Activated B cell treated with CpG ODN at 0.5 μM for 24 hours (primary cell): ENCODE data around the gene CDC73. TPM values are rescaled to one million over a fixed set of nuclear protein-coding genes. Genes with fewer than 3 reads are reported as not detected.

Experiments used
- ATAC-seq: fragments of 200-7000 bp; cut with Tn5 transposase; one replicate; pipeline ENCODE4 v1.10.0; 2021; ENCODE audit warnings: low read depth, mild to moderate bottlenecking, moderate library complexity
- CTCF ChIA-PET: fragments of 350-600 bp; sonication (Branson Sonifier 250); formaldehyde crosslinking; loops from one replicate; lab custom pipeline; 2021; ENCODE audit warnings: antibody characterized with exemption; lab: Charles Lee
- POLR2A ChIA-PET: fragments of 350-600 bp; sonication (Branson Sonifier 250); formaldehyde crosslinking; loops from one replicate; lab custom pipeline; 2021; ENCODE audit warnings: antibody characterized with exemption; lab: Charles Lee
- DNase-seq: peaks from one replicate; pipeline ENCODE4 v3.0.0; 2022
- H3K27ac Mint-ChIP-seq: one replicate; pipeline ENCODE4 v1.8.0; 2020; ENCODE audit warnings: mixed read lengths
- H3K27me3 Mint-ChIP-seq: one replicate; pipeline ENCODE4 v1.8.0; 2021; ENCODE audit warnings: mixed read lengths
- H3K36me3 Mint-ChIP-seq: one replicate; pipeline ENCODE4 v1.8.0; 2021; ENCODE audit warnings: low read depth, mixed read lengths
- H3K4me1 Mint-ChIP-seq: one replicate; pipeline ENCODE4 v1.8.0; 2021; ENCODE audit warnings: mixed read lengths
- H3K4me3 Mint-ChIP-seq: one replicate; pipeline ENCODE4 v1.8.0; 2020; ENCODE audit warnings: mild to moderate bottlenecking, mixed read lengths
- H3K9me3 Mint-ChIP-seq: one replicate; pipeline ENCODE4 v1.8.0; 2020; ENCODE audit warnings: mixed read lengths
- intact Hi-C: fragments of 100-400 bp; cut with micrococcal nuclease; formaldehyde crosslinking; loops from one replicate; pipeline ENCODE4 v1.15.1; 2024
- total RNA-seq: library from RNA; stranded (reverse); gene quantifications from 2 replicates; pipeline ENCODE4 v1.2.3, GENCODE V29; 2022
- TF ChIP-seq, protein P1 (sequence below): fragments of 200-600 bp; IDR thresholded peaks from one replicate; pipeline ENCODE4 v1.8.0; 2022; ENCODE audit warnings: antibody characterized with exemption, mild to moderate bottlenecking

CDC73 gene
- total RNA-seq, 1 donor from 2014 or later, result 59.1 TPM

GRCh38 chr1:193143285-193143684 lies 21.5 kb downstream of the CDC73 start:
- ATAC-seq, result no peak
- TF ChIP-seq, protein P1, sequence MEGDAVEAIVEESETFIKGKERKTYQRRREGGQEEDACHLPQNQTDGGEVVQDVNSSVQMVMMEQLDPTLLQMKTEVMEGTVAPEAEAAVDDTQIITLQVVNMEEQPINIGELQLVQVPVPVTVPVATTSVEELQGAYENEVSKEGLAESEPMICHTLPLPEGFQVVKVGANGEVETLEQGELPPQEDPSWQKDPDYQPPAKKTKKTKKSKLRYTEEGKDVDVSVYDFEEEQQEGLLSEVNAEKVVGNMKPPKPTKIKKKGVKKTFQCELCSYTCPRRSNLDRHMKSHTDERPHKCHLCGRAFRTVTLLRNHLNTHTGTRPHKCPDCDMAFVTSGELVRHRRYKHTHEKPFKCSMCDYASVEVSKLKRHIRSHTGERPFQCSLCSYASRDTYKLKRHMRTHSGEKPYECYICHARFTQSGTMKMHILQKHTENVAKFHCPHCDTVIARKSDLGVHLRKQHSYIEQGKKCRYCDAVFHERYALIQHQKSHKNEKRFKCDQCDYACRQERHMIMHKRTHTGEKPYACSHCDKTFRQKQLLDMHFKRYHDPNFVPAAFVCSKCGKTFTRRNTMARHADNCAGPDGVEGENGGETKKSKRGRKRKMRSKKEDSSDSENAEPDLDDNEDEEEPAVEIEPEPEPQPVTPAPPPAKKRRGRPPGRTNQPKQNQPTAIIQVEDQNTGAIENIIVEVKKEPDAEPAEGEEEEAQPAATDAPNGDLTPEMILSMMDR, result no peak
- Mint-ChIP-seq H3K27ac (no peak overlapping the region), H3K4me3 (no peak overlapping the region), H3K36me3 (peaks cover 75% of the 10 kb centered on the region), H3K27me3 (no peaks in the 10 kb centered on the region), H3K9me3 (no peaks in the 10 kb centered on the region), H3K4me1 (no peaks in the 10 kb centered on the region)
- intact Hi-C loops, result no loop called here
- no peak for DNase-seq
- CTCF ChIA-PET, result no interaction called here
- POLR2A ChIA-PET, result interaction anchor here (0.6 kb wide), 1 partner anchor 15 kb away, joined by 8 read pairs; no protein-coding TSS in a partner anchor

DNA sequence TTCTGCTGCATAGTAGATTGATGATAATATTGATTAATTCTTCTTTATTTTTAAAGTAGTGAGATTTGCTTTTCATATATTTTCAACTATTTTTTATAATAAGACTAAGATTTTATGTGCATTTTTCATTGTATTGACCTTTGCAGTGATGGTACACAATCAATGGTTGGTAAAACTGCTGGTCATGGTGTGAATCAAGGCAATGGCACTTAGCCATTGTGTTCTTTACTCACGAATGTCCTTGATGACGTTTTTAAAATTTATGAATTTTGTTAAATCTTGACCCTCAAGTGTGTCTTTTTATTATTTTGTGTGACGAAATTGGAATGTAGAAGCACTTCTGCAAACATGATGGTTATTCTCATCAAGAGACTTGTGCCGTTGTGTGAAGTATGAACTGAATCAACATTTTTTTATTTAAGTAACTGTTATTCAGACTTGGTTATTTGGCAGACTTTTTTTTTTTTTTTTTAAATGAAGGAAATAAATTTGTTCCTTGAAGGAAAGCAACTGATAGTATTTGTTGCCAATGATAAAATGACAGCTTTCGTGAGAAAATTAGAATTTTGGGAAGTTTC lies 22.6 kb downstream of the CDC73 start:
- Mint-ChIP-seq H3K9me3 (no peaks in the 10 kb centered on the region), H3K36me3 (peaks cover 72% of the 10 kb centered on the region), H3K4me3 (no peak overlapping the region), H3K27ac (no peak overlapping the region), H3K27me3 (no peaks in the 10 kb centered on the region), H3K4me1 (no peaks in the 10 kb centered on the region)
- ChIA-PET POLR2A (no interaction called here), CTCF (no interaction called here)
- ATAC-seq (no peak), DNase-seq (no peak)
- TF ChIP-seq, protein P1, result no peak
- intact Hi-C loops, result no loop called here

DNA sequence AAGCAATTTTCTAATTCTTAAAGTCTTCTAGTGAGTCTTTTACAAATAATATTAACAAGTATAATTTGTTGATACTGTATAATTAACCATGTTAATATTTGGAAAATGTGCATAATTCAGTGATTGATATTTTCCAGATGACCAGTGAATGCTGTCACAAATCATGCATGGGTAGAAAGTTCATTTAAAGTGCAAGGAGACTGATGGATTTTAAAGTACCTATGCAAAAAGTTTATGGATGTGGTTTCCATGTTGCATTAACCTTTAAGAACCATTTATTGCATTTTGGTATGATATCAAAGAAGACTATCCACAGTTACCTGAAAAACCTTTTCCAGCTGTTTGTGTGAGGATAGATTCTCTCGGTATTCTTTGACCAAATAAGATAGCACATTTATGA lies 23.2 kb downstream of the CDC73 start:
- Mint-ChIP-seq H3K27ac (no peak overlapping the region), H3K4me3 (no peak overlapping the region), H3K27me3 (no peaks in the 10 kb centered on the region), H3K36me3 (peaks cover 70% of the 10 kb centered on the region), H3K4me1 (no peaks in the 10 kb centered on the region), H3K9me3 (no peaks in the 10 kb centered on the region)
- intact Hi-C loops, result no loop called here
- no peak for ATAC-seq
- POLR2A ChIA-PET, result no interaction called here
- TF ChIP-seq, protein P1, result no peak
- DNase-seq, result no peak
- CTCF ChIA-PET, result no interaction called here

- POLR2A ChIA-PET, result no interaction called here
- no peak for DNase-seq
- peaks cover 3% of the 10 kb centered on the region for H3K4me1 Mint-ChIP-seq
- H3K27ac Mint-ChIP-seq, result no peak overlapping the region
- H3K9me3 Mint-ChIP-seq, result no peaks in the 10 kb centered on the region
- CTCF ChIA-PET, result no interaction called here
- peaks cover 53% of the 10 kb centered on the region for H3K36me3 Mint-ChIP-seq
- intact Hi-C loops, result loop anchor here (2.0 kb wide), 1 partner anchor 15 kb away; no protein-coding TSS in a partner anchor
- TF ChIP-seq, protein P1, result no peak
- no peak for ATAC-seq
- H3K4me3 Mint-ChIP-seq, result no peak overlapping the region
- H3K27me3 Mint-ChIP-seq, result no peaks in the 10 kb centered on the region
These were observed 34.4 kb downstream of the CDC73 start for GRCh38 chr1:193156117-193156821.

- Mint-ChIP-seq H3K9me3 (no peaks in the 10 kb centered on the region), H3K27ac (no peak overlapping the region), H3K4me1 (peaks cover 3% of the 10 kb centered on the region), H3K36me3 (peaks cover 50% of the 10 kb centered on the region), H3K4me3 (no peak overlapping the region), H3K27me3 (no peaks in the 10 kb centered on the region)
- DNase-seq (no peak), ATAC-seq (no peak)
- ChIA-PET CTCF (no interaction called here), POLR2A (no interaction called here)
- intact Hi-C loops, result loop anchor here (2.0 kb wide), 1 partner anchor 16 kb away; no protein-coding TSS in a partner anchor
- TF ChIP-seq, protein P1, result no peak
These were observed 35.0 kb downstream of the CDC73 start for GRCh38 chr1:193156822-193157142.
